ENCODE measurements around the gene PFDN6. TPM values are rescaled to one million over a fixed set of nuclear protein-coding genes. Genes with fewer than 3 reads are reported as not detected.
A peak's percentile ranks its signal among the peaks of the same experiment; 100 is the strongest.

Gene PFDN6
- total RNA-seq, 1 experiment from 2014 or later, result 67.8 TPM

DNA sequence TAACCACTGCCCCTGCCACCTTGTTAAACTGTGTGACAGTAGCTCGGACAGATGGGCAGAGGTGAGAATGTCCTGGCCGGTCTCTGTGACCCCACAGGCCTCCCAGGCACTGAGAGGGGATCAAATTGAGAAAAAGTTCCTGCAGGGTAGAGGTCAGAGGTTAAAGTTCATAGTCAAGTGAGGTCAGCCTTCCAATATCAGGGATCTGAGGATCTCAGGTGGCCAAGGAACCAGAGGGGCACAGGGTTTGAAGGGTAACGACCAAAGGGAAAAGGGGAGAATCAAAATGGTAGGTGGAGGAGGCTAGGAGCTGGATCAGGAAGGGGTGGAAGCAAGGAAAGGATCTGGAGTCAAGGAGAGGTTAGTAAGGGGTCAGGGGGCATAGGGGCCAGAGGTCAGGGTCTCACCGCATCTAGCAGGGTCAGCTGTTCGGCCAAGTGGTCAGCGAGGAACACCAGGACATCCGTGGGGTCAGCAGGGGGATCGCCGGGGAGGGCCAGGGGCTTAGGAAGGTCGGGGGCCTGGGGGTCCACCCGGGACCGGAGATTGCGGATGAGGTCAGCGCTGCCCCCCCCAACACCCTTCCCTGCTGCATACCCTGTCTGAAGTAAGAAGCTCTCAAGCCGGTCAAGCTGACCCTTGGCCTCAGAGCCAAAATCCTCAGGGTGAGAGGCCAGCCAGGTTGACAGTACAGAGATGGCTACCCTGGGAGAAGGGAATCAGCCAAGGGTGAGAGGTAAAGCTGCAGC is 6.4 kb downstream of the PFDN6 start:
- H3K9me3 ChIP-seq (replicated peaks), result no peaks in the 10 kb centered on the region
- H3K36me3 ChIP-seq, result peaks cover 53% of the 10 kb centered on the region
- peaks cover 15% of the 10 kb centered on the region for H3K4me1 ChIP-seq (replicated peaks)
- no peak overlapping the region for H3K27ac ChIP-seq
- no peak for DNase-seq (ENCODE audit: low read depth in 1 of 2, low spot score in 2 of 2)
- no peaks in the 10 kb centered on the region for H3K27me3 ChIP-seq (replicated peaks)
- no peak overlapping the region for H3K4me3 ChIP-seq

DNA sequence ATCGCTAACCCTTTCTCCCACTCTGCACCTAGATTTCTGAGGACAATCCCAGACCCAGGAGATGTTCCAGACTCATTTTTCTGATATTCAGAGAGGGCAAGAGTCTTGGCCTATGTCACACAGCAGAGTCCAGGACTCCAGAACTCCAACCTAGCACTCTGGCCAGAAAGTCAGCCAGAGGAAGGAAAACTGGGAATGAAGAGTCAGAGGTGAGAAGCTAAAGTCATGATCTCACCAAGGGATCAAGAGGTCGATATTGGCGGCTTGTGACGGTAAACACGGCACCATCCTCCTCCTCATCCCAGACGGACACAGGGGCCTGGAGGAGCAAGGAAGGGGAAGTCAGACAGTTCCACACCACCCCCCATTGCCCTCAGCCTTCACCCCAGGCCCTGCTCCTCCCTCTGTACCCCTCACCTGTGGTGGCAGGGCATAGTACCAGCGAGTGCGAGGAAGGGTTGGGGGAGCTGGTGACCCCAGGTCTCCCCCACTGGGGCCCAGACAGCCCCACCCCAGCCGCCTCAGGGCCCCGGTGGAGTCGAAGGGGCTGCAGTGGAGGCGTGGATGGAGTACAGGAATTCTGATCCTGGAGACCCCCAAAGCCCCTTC is 7.5 kb downstream of the PFDN6 start:
- no peak for DNase-seq (ENCODE audit: low read depth in 1 of 2, low spot score in 2 of 2)
- Histone ChIP-seq H3K4me1 (replicated peaks) (peaks cover 15% of the 10 kb centered on the region), H3K4me3 (no peak overlapping the region), H3K27ac (no peak overlapping the region), H3K27me3 (replicated peaks) (no peaks in the 10 kb centered on the region), H3K9me3 (replicated peaks) (no peaks in the 10 kb centered on the region), H3K36me3 (peaks cover 53% of the 10 kb centered on the region)

DNA sequence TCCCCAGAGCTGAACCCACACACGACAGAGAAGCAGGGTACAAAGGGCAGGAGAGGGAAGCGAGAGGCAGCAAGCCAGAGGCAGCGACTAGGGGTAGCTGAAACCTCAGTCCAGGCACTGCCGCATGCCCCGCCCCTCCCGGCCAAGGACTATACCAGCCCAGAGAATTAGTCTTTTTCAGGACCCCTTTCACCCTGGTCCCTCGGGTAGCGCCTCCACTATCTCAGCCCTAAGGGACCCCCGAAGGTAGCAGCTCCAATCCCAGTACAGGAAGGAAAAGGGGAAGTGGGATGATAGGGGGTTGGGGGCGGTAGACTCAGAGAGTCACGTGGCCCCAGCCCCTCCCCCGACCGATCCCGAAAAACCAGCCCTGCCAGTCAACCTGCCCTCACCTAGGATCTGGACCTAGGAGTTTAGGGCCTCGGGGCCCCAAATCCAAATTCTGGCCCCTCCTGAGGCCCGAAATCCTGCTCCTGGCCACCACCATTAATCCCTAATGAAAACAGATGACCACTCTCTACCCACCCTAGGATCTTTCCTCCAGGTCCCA is 8.1 kb downstream of the PFDN6 start:
- Histone ChIP-seq H3K27me3 (replicated peaks) (no peaks in the 10 kb centered on the region), H3K4me3 (peak overlapping the region; percentile 56), H3K36me3 (peaks cover 51% of the 10 kb centered on the region), H3K9me3 (replicated peaks) (no peaks in the 10 kb centered on the region), H3K27ac (no peak overlapping the region), H3K4me1 (replicated peaks) (peaks cover 15% of the 10 kb centered on the region)
- no peak for DNase-seq (ENCODE audit: low read depth in 1 of 2, low spot score in 2 of 2)

- peak overlapping the region; percentile 56 for H3K4me3 ChIP-seq
- peaks cover 15% of the 10 kb centered on the region for H3K4me1 ChIP-seq (replicated peaks)
- no peaks in the 10 kb centered on the region for H3K27me3 ChIP-seq (replicated peaks)
- no peaks in the 10 kb centered on the region for H3K9me3 ChIP-seq (replicated peaks)
- H3K36me3 ChIP-seq, result peaks cover 50% of the 10 kb centered on the region
- peak overlapping the region; percentile 83 for H3K27ac ChIP-seq
- peak; percentile 71 to 79 for DNase-seq (ENCODE audit: low read depth in 1 of 2, low spot score in 2 of 2)
Measured at GRCh38 chr6:33297956-33298772, 8.8 kb downstream of the PFDN6 start.

DNA sequence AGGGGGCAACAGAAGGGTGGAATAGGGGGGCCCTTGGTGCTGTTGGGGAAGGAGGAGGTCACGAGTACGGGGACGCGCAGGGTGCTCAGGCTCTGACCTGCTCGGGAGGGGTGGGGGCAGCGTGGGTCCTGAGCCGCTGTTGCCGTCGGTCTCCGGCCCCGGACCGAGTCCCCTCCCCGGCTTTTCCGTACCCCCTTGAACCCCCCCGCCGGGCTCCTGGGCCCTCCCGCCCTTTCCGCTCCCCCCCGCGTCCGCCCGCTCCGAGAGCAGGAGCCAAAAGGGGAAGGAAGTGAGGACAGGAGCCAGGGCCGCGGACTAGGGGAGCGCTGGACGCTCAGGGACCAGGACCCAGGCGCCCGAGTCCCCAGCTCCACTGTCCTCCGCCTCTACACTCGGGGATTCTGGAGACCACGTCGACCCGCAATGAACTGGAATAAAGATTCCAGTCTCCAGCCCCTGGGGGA is 9.4 kb downstream of the PFDN6 start, which contains the start of gene RGL2:
RGL2 (minus strand) TSS at position 170 of the 464 bp plus-strand sequence. CDS start 332 bp downstream, outside the sequence.
- Histone ChIP-seq H3K27ac (peak within 1 kb of the TSS; percentile 83), H3K36me3 (peaks cover 54% of the 10 kb centered on the region), H3K9me3 (replicated peaks) (no peaks in the 10 kb centered on the region), H3K4me1 (replicated peaks) (peaks cover 15% of the 10 kb centered on the region), H3K27me3 (replicated peaks) (no peaks in the 10 kb centered on the region), H3K4me3 (peak within 1 kb of the TSS; percentile 56)
- DNase-seq (ENCODE audit: low read depth in 1 of 2, low spot score in 2 of 2), result peak in 1 of 2 experiments; percentile 69

DNA sequence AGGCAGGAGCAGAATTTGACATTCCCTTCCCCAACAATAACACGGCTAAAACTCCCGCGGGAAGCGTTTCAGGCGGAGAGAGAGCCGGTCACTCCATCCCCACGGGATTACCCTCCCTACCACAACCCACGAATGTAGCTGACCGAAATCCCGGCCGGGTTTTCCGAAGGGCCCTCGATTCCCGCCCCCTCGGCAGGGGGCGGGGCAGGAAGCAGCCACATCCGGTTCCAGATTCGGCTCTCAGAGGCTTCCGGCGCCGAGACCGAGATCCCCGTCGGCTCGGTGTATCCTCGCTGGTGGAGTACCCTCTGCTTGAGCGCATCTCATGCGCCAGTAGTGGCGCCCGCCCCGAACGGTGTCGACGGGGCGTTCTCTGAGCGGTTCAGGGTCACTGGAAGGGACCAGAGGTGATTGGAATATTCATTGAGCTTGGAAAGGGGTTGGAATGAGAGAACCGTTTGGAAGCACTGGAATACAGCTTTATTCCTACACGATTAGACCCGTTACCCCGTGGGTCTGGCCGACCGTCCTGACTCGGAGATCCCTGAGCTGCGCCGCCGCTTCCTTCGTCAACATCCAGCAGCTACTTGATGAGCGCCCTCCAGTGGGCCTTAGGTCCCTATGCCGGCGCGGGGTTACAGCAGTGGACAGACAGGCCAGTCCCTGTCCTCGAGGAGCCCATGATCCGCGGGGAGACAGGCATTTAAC is 10.0 kb downstream of the PFDN6 start:
- Histone ChIP-seq H3K9me3 (replicated peaks) (no peaks in the 10 kb centered on the region), H3K4me3 (peak overlapping the region; percentile 56), H3K27me3 (replicated peaks) (no peaks in the 10 kb centered on the region), H3K27ac (peak overlapping the region; percentile 83), H3K4me1 (replicated peaks) (peaks cover 15% of the 10 kb centered on the region), H3K36me3 (peaks cover 57% of the 10 kb centered on the region)
- DNase-seq (ENCODE audit: low read depth in 1 of 2, low spot score in 2 of 2), result peak; percentile 94 to 95

DNA sequence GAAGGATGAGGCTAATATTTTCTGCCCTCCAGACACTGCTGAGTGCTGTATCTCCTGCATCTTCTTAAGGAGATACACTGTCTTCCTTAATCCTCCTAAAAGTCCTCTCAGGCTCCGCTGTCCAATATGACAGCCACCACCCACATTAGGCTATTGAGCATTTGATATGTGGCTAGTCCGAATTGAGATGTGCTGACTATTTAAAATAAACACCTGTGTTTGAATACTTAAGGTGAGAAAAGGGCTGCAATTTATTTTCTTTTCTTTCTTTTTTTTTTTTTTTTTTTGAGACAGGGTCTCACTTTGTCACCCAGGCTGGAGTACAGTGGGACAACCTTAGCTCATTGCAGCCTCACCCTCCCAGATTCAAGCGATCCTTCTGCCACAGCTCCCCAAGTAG is 12.5 kb downstream of the PFDN6 start:
- Histone ChIP-seq H3K4me1 (replicated peaks) (peaks cover 15% of the 10 kb centered on the region), H3K27me3 (replicated peaks) (no peaks in the 10 kb centered on the region), H3K9me3 (replicated peaks) (no peaks in the 10 kb centered on the region), H3K36me3 (peaks cover 61% of the 10 kb centered on the region), H3K27ac (no peak overlapping the region), H3K4me3 (no peak overlapping the region)
- no peak for DNase-seq (ENCODE audit: low read depth in 1 of 2, low spot score in 2 of 2)

- no peak for DNase-seq (ENCODE audit: low read depth in 1 of 2, low spot score in 2 of 2)
- H3K4me3 ChIP-seq, result no peak overlapping the region
Measured at GRCh38 chr6:33304216-33304615, 14.8 kb downstream of the PFDN6 start.

DNA sequence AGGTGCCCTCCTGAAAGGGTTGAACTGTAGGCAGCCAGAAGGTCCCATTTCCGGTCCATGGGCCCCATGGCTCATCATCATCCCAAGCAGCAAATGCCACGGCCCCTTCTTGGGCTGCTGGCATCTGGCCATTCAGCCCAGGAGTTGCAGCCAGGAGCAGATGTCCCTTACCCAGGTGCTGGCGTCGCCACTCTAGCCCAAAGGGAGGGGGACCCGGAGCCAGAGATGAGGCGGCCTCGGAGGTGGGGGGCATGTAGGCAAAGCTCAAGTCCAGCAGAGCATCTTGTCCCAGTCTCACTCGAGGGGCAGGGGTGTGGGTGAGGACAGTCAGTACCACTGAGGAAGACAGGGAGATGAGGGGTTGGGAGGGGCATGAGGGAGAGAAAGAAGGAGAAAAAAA is 15.7 kb downstream of the PFDN6 start:
- Histone ChIP-seq H3K27ac (no peak overlapping the region), H3K4me1 (replicated peaks) (peaks cover 6% of the 10 kb centered on the region), H3K36me3 (peaks cover 74% of the 10 kb centered on the region), H3K9me3 (replicated peaks) (no peaks in the 10 kb centered on the region), H3K4me3 (no peak overlapping the region), H3K27me3 (replicated peaks) (no peaks in the 10 kb centered on the region)
- DNase-seq (ENCODE audit: low read depth in 1 of 2, low spot score in 2 of 2), result no peak

More at GRCh38 chr6:33304216-33304615, 14.8 kb downstream of the PFDN6 start:
- Histone ChIP-seq H3K27me3 (replicated peaks) (no peaks in the 10 kb centered on the region), H3K36me3 (peaks cover 71% of the 10 kb centered on the region), H3K27ac (no peak overlapping the region), H3K9me3 (replicated peaks) (no peaks in the 10 kb centered on the region), H3K4me1 (replicated peaks) (peaks cover 8% of the 10 kb centered on the region)

DNA sequence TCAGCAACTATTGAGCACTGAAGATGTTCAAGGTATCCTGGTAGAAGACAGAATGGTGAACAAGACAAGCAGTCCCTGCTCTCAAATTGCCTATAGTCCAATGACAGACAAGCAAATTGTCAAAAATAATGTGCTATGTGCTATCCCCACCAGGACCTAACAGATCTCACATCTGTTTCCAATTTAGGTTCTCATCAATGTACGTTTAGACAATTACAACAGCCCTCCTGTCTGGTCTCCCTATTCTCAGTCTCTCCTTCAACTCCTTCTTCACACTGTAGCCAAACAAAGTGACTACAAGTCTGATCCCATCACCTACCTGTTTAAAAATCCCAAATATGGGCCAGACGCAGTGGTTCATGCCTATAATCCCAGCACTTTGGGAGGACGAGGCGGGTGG is 17.0 kb downstream of the PFDN6 start:
- DNase-seq (ENCODE audit: low read depth in 1 of 2, low spot score in 2 of 2), result no peak
- no peaks in the 10 kb centered on the region for H3K27me3 ChIP-seq (replicated peaks)
- H3K9me3 ChIP-seq (replicated peaks), result no peaks in the 10 kb centered on the region
- no peak overlapping the region for H3K27ac ChIP-seq
- H3K4me1 ChIP-seq (replicated peaks), result no peaks in the 10 kb centered on the region
- no peak overlapping the region for H3K4me3 ChIP-seq
- peaks cover 72% of the 10 kb centered on the region for H3K36me3 ChIP-seq

DNA sequence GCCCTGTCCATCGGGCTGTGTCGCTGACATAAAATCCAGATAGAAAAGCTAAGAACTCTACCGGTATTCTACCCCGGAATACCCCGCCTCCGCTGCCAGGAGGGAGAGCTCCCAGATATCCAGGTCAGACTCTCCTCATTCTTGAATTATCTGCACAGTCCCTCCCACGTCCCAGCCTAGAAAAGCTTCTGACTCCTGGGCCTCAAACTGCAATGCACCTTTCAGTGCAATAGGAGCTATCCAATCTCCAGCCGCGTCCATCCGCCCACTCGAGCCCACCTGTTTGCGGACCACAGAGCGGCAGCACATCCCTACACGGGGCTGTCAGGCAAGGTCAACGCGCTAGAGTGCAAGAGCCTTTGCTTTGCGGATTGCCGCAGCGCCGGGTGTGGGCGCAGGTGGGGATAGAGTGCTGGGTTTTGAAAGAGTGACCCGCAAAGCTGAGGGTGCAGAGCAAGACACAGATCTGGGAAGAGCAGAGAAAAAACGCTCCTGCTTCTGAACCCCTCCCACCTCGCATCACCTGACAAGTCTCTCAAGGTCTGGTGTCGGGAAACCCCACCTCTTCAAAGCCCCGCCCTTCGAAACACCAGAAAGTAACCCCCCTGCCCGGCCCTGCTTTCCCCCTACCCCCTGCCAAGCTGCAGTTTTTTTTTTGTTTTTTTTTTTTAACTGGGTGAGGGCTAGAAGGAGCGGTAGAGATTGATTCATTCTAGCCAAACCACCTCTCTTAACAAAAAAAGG is 23.1 kb downstream of the PFDN6 start:
- Histone ChIP-seq H3K4me1 (replicated peaks) (peaks cover 22% of the 10 kb centered on the region), H3K4me3 (peak overlapping the region; percentile 69), H3K36me3 (peaks cover 41% of the 10 kb centered on the region), H3K27ac (no peak overlapping the region), H3K9me3 (replicated peaks) (no peaks in the 10 kb centered on the region), H3K27me3 (replicated peaks) (no peaks in the 10 kb centered on the region)
- no peak for DNase-seq (ENCODE audit: low read depth in 1 of 2, low spot score in 2 of 2)

DNA sequence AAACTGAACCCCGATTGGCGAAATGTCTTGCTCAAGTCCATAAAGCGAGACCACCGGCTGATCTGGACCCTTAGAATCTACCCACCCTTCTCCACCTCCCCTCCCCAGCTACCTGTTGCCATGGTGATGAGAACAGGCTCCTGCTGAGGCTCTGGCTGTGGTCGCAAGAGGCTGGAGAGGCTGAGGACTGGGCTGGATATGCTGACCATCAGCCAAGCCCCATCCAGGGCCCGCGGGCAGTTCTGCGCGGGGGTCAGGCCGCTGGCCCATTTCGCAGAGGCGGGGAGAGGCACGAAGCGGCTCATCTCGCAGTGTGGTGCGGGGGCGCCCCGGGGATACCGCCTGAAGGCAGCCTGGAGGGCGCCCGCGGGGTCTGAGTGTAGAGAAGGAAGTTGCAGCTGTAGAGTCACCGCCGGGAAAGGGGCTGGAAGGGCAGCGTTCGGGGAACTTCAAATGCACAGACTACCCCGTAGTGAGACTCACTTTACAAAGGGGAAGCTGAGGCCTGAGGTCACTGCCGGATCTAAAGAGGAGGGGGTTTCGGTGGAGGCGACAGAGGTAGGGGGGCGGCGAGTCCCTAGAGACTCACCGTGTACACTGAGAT is 23.8 kb downstream of the PFDN6 start:
- DNase-seq (ENCODE audit: low read depth in 1 of 2, low spot score in 2 of 2), result peak in 1 of 2 experiments; percentile 58
- Histone ChIP-seq H3K27ac (peak overlapping the region; percentile 84), H3K4me3 (peak overlapping the region; percentile 69), H3K27me3 (replicated peaks) (no peaks in the 10 kb centered on the region), H3K36me3 (peaks cover 36% of the 10 kb centered on the region), H3K4me1 (replicated peaks) (peaks cover 22% of the 10 kb centered on the region), H3K9me3 (replicated peaks) (no peaks in the 10 kb centered on the region)

All from SJSA1 (cell line).